ENCODE data around the gene CD244. TPM values are rescaled to one million over a fixed set of nuclear protein-coding genes. Genes with fewer than 3 reads are reported as not detected.
"Not testable (repeated sequence)": the region's sequence is repeated elsewhere in the genome, so short reads cannot be mapped to it uniquely, and the experiment has no call there.

Gene CD244
- not detected for polyA plus RNA-seq (2013, experiment 1 of 2; ENCODE audit: insufficient read length)
- polyA plus RNA-seq (2013, experiment 2 of 2; ENCODE audit: insufficient read length): not detected

DNA sequence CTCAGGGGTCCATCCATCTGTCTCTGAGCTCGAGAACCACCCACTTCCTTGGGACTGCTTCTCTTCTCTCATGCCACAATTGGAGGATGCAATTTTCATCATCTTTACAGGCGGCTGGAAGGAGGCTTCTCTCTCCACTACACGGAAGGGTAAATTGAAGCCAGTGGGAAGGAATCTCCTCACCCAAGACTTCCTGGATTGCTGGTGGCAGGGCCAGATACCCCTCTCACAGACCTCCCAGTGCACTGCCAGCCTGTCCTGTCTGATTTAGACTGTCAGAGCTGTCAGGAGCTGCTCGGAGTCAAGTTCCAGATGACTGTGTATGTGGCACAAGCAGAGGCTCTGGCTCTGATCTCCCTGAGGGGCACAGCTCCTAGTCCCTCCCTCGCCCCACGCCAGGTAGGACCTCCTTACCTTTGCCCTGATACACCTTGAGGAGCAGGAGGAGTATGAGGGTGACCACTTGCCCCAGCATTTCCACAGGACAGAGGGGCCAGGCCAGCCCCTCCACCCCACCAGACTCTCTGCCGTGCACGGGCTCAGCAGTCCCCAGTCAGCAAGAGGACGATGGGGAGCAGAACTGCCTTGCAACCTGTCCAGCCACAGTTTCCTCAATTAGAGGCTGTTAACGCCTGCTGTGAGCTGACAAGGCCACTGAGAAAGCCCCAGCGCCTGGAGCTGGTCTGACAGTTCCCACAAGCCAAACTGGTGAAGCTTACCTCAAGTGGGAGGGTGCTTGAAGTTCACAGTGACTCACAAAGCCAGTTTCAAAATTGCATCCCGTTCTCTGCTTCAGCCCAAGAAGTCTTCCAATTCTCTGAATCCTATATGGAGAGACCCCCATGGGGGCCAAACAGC is at the start of gene CD244:
Gene CD244 (minus strand): TSS at position 685 of the 858 bp plus-strand sequence. CDS start 210 bp downstream, at position 475.
- no peak for DNase-seq

DNA sequence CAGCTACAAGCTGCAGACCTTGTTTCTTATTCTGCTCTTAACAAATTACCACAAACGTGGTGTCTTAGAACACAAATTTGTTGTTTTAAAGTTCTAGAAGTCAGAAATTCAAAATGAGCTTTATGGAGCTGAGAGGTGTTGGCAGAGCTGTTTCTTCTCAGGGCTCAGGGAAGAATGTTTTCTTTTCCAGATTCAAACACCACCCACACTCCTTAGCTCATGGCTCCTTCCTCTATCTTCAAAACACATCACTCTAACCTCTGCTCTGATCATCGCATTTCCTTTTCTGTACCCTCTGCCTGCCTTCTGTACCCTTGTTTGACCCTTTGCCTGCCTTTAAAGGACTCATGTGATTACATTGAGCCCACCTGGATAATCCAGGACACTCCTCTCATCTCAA is 49.2 kb upstream of the CD244 start:
- DNase-seq: no peak

DNA sequence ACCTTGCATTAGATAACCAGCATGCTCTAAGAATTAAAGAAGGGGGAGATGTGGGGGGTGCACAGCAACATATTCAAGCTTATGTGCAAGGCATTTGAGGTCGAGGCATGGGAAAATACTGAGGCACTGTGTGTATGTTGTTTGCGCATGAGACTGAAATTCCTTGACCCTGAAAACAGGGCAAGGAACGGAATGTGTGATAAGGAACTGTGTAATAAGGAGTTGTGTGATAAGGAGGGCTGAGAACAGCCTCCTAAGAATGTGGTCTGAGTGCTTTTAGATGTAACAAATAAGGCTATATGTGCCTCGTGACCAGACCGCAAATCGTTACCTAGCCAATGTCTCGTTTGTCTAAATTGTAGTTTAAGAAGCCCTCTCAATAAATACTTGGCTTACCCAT is 48.8 kb upstream of the CD244 start:
- no peak for DNase-seq

DNA sequence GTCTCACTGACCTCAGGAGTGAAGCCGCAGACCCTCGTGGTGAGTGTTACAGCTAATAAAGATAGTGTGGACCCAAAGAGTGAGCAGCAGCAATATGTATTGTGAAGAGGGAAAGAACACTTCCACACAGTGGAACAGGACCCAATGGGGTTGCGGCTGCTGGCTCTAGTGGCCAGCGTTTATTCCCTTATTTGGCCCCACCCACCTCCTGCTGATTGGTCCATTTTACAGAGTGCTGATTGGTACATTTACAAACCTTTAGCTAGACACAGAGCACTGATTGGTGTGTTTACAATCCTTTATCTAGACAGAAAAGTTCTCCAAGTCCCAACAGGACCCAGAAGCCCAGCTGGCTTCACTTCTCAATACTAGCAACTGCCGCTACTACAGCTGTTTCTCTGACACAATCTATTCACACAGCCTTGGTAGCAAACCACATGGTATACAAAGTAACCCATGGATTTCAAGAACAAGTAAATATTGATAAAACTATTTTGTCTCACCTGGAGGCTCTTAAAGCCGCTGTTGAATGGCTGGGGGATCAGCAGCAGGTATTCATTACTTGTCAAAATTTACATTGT is 47.6 kb upstream of the CD244 start:
- no peak for DNase-seq

GRCh38 chr1:160907976-160908375 is 45.3 kb upstream of the CD244 start:
- no peak for DNase-seq

- DNase-seq: no peak
Observed at GRCh38 chr1:160905617-160905989, 42.9 kb upstream of the CD244 start.

GRCh38 chr1:160904783-160905616 is 42.3 kb upstream of the CD244 start:
- no peak for DNase-seq

GRCh38 chr1:160902251-160902650 is 39.6 kb upstream of the CD244 start:
- not testable (repeated sequence) for DNase-seq

GRCh38 chr1:160901768-160902167 is 39.1 kb upstream of the CD244 start:
- no peak for DNase-seq

GRCh38 chr1:160900683-160901082 is 38.0 kb upstream of the CD244 start:
- not testable (repeated sequence) for DNase-seq

GRCh38 chr1:160894368-160895135 is 31.9 kb upstream of the CD244 start:
- DNase-seq: not testable (repeated sequence)

DNA sequence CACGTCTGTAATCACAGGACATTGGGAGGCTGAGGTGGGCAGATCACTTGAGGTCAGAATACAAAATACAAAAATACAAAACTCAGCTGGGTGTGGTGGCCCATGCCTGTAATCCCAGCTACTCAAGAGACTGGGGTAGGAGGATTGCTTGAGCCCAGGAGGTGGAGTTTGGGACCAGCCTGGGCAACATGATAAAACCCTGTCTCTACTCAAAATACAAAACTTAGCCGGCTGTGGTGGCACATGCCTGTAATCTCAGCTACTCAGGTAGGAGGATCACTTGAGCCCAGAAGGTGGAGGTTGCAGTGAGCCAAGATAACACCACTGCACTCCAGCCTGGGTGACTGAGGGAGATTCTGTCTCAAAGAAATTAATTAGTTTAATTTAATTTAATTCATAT is 28.8 kb upstream of the CD244 start:
- no peak for DNase-seq

DNA sequence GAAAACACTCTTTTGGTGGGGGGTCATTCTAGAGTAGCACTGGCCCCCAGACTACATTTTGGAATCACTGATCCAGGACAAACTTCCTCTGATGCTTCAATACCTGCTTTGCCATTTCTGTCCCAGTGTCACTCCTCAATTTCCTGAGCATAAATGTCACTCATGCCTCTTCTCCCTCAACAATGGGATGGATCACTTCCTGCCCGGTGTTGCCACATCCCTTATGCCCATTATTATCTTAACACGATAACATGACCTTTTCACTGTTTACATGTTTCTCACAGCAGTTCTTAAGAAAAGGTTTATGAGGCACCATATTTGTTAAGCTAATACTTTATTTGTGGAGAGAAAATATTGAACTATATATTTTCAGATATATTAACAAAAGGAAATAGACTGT is 26.2 kb upstream of the CD244 start:
- no peak for DNase-seq

- DNase-seq: no peak
Observed at GRCh38 chr1:160887071-160887470, 24.4 kb upstream of the CD244 start.

DNA sequence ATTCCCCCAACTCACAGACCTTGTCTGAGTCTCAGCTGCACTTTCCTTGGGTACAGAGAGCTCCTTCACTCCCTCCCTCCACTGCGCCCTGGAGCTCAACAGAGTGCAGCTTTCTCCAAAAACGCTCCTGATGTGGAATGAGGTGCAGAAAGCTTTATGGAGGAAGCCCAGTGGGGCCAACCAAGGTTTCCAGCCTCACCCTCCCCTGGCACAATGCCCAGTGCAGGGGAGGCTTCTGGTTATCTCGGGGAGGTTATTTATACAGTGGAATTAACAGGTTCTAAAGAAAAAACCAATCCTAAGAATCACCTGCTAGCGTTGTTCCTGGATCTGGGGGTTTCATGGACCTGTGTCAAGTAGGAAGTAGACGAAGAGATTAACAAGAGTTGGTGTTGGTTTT is 22.4 kb upstream of the CD244 start, which contains the start of gene ITLN1:
Gene ITLN1 (minus strand): TSS at position 139 of the 400 bp plus-strand sequence. CDS start 303 bp downstream, outside the sequence.
- no peak for DNase-seq

- DNase-seq: no peak
Observed at GRCh38 chr1:160884579-160884978, 21.9 kb upstream of the CD244 start.

DNA sequence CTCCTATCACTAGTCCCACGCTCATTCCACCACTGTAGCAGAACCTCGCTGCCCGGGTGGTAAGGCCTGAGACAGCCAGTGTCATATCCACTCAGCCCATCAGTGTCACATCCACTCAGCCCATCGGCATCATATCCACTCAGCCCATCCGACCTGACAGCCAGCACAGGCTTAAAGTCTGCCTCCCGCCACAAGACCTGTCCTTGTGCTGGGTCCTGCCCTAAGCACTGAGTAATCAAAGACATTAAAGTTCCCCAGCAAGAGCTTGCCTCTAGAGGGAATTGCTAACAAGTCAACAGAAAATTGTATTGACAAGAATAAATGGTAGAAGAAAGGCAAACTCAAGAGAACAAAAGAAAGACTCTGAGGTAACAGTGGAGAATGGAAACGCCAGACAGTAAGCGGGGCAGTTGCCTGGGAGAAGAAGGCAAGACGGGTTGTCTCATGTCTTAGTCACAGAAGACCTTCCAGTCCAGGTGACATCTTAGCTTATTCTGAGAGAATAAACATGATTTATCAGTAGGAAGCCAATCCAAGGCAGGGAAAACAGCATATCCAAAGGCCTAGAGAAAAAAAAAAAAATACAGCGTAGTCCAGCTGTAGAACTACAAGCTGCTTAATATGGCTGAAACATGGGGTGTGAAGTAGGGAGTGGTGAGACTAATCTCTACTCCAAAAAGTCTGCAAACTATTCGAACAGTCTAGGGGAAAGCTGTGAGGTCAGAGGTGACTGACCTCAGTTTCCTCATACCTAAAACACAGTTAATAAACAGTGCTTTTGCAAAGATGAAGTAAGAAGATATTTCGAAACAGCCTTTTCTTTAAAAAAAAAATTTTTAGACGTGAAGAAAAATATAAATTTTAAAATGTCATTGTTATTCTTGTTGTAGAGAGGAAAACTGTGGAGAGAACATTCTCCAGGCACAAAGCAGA is 21.2 kb upstream of the CD244 start:
- DNase-seq: no peak

- no peak for DNase-seq
Observed at GRCh38 chr1:160882582-160882981, 19.9 kb upstream of the CD244 start.

DNA sequence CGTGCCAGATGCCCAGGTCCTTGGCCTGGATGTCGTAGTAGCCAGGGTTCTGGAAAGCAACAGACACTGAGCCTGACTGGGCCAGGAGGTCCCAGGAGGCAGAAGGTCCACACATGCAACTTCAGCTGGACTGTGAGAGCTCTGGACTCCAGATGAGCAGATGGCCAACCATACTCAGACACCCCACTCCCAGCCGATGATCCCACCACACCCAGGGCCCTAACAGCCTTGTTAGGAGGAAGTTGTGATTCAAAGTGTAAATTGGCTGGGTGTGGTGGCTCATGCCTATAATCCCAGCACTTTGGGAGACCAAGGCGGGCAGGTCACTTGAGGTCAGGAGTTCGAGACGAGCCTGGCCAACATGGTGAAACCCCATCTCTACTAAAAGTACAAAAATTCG is 18.6 kb upstream of the CD244 start:
- DNase-seq: not testable (repeated sequence)

DNA sequence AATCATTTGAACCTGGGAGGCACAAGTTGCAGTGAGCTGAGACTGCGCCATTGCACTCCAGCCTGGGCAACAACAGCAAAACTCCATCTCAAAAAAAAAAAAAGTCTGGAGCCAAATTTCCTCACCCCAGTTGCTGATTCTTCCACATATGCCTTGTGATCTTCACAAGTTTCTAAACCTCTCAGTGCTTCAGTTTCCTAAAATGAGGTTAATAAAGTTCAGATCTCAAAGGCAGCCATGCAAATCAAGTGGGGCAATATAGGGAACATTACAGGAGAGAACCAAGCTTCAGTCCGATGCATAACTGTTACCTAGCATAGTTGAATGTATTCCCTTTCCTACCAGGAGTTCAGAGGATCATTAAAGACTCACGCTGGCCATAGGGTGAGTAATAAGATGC is 17.5 kb upstream of the CD244 start:
- no peak for DNase-seq

DNA sequence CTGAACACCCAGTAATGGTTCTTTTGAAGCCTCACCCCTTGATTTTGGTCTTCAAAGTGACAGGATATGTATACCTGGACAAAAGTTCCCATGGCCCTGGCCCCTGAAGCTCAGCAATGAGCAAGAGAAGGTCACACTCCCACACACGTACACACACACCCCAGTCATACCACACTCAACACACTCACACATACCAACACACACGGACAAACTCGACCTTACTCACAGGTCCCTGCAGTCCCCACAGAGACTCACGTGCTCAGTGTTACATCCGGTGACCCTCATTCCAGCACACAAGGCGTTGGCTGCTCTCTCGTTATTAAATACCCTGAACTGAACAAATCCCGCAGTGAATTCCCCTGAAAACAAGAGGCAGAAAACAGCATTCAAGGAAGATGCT is 16.4 kb upstream of the CD244 start:
- no peak for DNase-seq
